HFF-Myc (cell line): ENCODE measurements around the gene ATRAID.

Experiments used
- DNase-seq: peaks from one replicate; pipeline ENCODE4 v3.0.0-alpha.2; 2011; ENCODE audit warnings: low read depth; ENCODE audit errors: extremely low read depth
- H3K4me3 ChIP-seq: replicated peaks from 2 replicates; pipeline ENCODE4 v1.5.1; 2011; ENCODE audit warnings: low read depth, mild to moderate bottlenecking, control low read depth, low read length
- CTCF ChIP-seq: IDR thresholded peaks from 2 replicates; pipeline ENCODE4 v1.5.1; 2012; ENCODE audit warnings: mild to moderate bottlenecking, low read depth, low read length, control low read depth; ENCODE audit errors: missing control alignments

The ATRAID gene

GRCh38 chr2:27219091-27219490 lies 7.2 kb downstream of the ATRAID start:
- TF ChIP-seq CTCF = no peak
- peak overlapping the region; percentile 93 for H3K4me3 ChIP-seq
- no peak for DNase-seq

- DNase-seq = no peak
- no peak overlapping the region for H3K4me3 ChIP-seq
- TF ChIP-seq CTCF = no peak
These were observed 8.2 kb downstream of the ATRAID start for GRCh38 chr2:27220091-27220490.

GRCh38 chr2:27221166-27221565 lies 9.3 kb downstream of the ATRAID start:
- TF ChIP-seq CTCF = no peak
- DNase-seq = no peak
- H3K4me3 ChIP-seq = no peak overlapping the region

- no peak for TF ChIP-seq CTCF
- no peak overlapping the region for H3K4me3 ChIP-seq
- no peak for DNase-seq
These were observed 10.6 kb downstream of the ATRAID start for GRCh38 chr2:27222407-27222806.

GRCh38 chr2:27223416-27223815 lies 11.6 kb downstream of the ATRAID start:
- no peak for TF ChIP-seq CTCF
- no peak overlapping the region for H3K4me3 ChIP-seq
- no peak for DNase-seq

- no peak for DNase-seq
- no peak for TF ChIP-seq CTCF
- no peak overlapping the region for H3K4me3 ChIP-seq
These were observed 13.7 kb downstream of the ATRAID start for GRCh38 chr2:27225526-27225925.

GRCh38 chr2:27227501-27227900 lies 15.7 kb downstream of the ATRAID start:
- no peak overlapping the region for H3K4me3 ChIP-seq
- no peak for DNase-seq
- no peak for TF ChIP-seq CTCF
